Nephron (organoid): Measurements from ENCODE around the gene ISYNA1.

Experiments used
- H3K27ac Mint-ChIP-seq, 3 experiments: 2 replicates each; pipeline ENCODE4 v1.8.0; 2020; ENCODE audit warnings: mixed read lengths in 3 of 3, mild to moderate bottlenecking in 2 of 3, moderate library complexity in 1 of 3
- H3K27me3 Mint-ChIP-seq: 2 replicates; pipeline ENCODE4 v1.8.0; 2021; ENCODE audit warnings: low read depth, mild to moderate bottlenecking, moderate library complexity, mixed read lengths
- H3K36me3 Mint-ChIP-seq: 2 replicates; pipeline ENCODE4 v1.8.0; 2020; ENCODE audit warnings: low read depth, mixed read lengths
- H3K4me1 Mint-ChIP-seq: 2 replicates; pipeline ENCODE4 v1.8.0; 2020; ENCODE audit warnings: mixed read lengths
- H3K4me3 Mint-ChIP-seq, 3 experiments: 2 replicates each; pipeline ENCODE4 v1.8.0; 2020; ENCODE audit warnings: mild to moderate bottlenecking in 3 of 3, mixed read lengths in 3 of 3, moderate library complexity in 2 of 3
- H3K9me3 Mint-ChIP-seq: 2 replicates; pipeline ENCODE4 v1.8.0; 2020; ENCODE audit warnings: mixed read lengths
- CTCF ChIP-seq, 3 experiments: fragments of 200-600 bp; sonication (generic); IDR thresholded peaks; one replicate each; pipeline ENCODE4 v1.5.0; 2021; ENCODE audit warnings: antibody characterized with exemption in 3 of 3; ENCODE audit not compliant: unreplicated experiment in 3 of 3

ISYNA1 gene

GRCh38 chr19:18426416-18426767 lies 11.5 kb downstream of the ISYNA1 start:
- TF ChIP-seq CTCF (IDR thresholded peaks at IDR 0.05; ENCODE audit: unreplicated experiment in 3 of 3): no peak
- Mint-ChIP-seq H3K27me3 (no peaks in the 10 kb centered on the region), H3K36me3 (peaks cover 4% of the 10 kb centered on the region), H3K4me3 (peak overlapping the region in 1 of 3 experiments; percentile 19), H3K27ac (peak overlapping the region in 1 of 3 experiments; percentile 59), H3K4me1 (peaks cover 41% of the 10 kb centered on the region), H3K9me3 (no peaks in the 10 kb centered on the region)

- H3K27ac Mint-ChIP-seq: peak overlapping the region; percentile 15 to 59 (median 53)
- H3K36me3 Mint-ChIP-seq: peaks cover 4% of the 10 kb centered on the region
- H3K27me3 Mint-ChIP-seq: no peaks in the 10 kb centered on the region
- TF ChIP-seq CTCF (IDR thresholded peaks at IDR 0.05; ENCODE audit: unreplicated experiment in 3 of 3): no peak
- H3K4me3 Mint-ChIP-seq: peak overlapping the region; percentile 19 to 38 (median 24)
- peaks cover 46% of the 10 kb centered on the region for H3K4me1 Mint-ChIP-seq
- H3K9me3 Mint-ChIP-seq: no peaks in the 10 kb centered on the region
Measured at GRCh38 chr19:18425515-18426415, 12.2 kb downstream of the ISYNA1 start.

- peaks cover 4% of the 10 kb centered on the region for H3K36me3 Mint-ChIP-seq
- no peaks in the 10 kb centered on the region for H3K27me3 Mint-ChIP-seq
- TF ChIP-seq CTCF (IDR thresholded peaks at IDR 0.05; ENCODE audit: unreplicated experiment in 3 of 3): no peak
- peak overlapping the region in 1 of 3 experiments; percentile 59 for H3K27ac Mint-ChIP-seq
- no peaks in the 10 kb centered on the region for H3K9me3 Mint-ChIP-seq
- H3K4me1 Mint-ChIP-seq: peaks cover 46% of the 10 kb centered on the region
- H3K4me3 Mint-ChIP-seq: peak overlapping the region in 1 of 3 experiments; percentile 38
Measured at GRCh38 chr19:18424890-18425514, 12.9 kb downstream of the ISYNA1 start.

GRCh38 chr19:18424122-18424889 lies 13.6 kb downstream of the ISYNA1 start:
- Mint-ChIP-seq H3K27me3 (no peaks in the 10 kb centered on the region), H3K27ac (peak overlapping the region in 2 of 3 experiments; percentile 64 to 67), H3K9me3 (no peaks in the 10 kb centered on the region), H3K4me3 (peak overlapping the region; percentile 53 to 80 (median 64)), H3K4me1 (peaks cover 47% of the 10 kb centered on the region), H3K36me3 (peaks cover 4% of the 10 kb centered on the region)
- TF ChIP-seq CTCF (IDR thresholded peaks at IDR 0.05; ENCODE audit: unreplicated experiment in 3 of 3): no peak

- Mint-ChIP-seq H3K4me3 (peak overlapping the region in 2 of 3 experiments; percentile 79 to 83), H3K9me3 (no peaks in the 10 kb centered on the region), H3K27me3 (no peaks in the 10 kb centered on the region), H3K36me3 (peaks cover 4% of the 10 kb centered on the region), H3K27ac (peak overlapping the region; percentile 64 to 71 (median 70)), H3K4me1 (peaks cover 53% of the 10 kb centered on the region)
- no peak for TF ChIP-seq CTCF (IDR thresholded peaks at IDR 0.05; ENCODE audit: unreplicated experiment in 3 of 3)
Measured at GRCh38 chr19:18423258-18424020, 14.5 kb downstream of the ISYNA1 start.
